ENCODE measurements around the gene WRNIP1.

WRNIP1 gene

GRCh38 chr6:2794171-2794730 is 29.1 kb downstream of the WRNIP1 start:
- Histone ChIP-seq H3K27me3 (no peaks in the 10 kb centered on the region), H3K4me3 (no peak overlapping the region), H3K4me1 (peaks cover 0 to 46% (median 29%) of the 10 kb centered on the region in 4 donors), H3K9me3 (no peaks in the 10 kb centered on the region), H3K27ac (peak overlapping the region in 1 of 2 donors; percentile 82), H3K36me3 (no peaks in the 10 kb centered on the region)
- DNase-seq, result no peak
- intact Hi-C loops (cut with DNase I; ENCODE audit: low total_unique reads), result loop anchor here (5.0 kb wide), 2 partner anchors 48 to 138 kb away; partner anchors contain the start of gene SERPINB1
- TF ChIP-seq CTCF (IDR thresholded peaks at IDR 0.05), result no peak

DNA sequence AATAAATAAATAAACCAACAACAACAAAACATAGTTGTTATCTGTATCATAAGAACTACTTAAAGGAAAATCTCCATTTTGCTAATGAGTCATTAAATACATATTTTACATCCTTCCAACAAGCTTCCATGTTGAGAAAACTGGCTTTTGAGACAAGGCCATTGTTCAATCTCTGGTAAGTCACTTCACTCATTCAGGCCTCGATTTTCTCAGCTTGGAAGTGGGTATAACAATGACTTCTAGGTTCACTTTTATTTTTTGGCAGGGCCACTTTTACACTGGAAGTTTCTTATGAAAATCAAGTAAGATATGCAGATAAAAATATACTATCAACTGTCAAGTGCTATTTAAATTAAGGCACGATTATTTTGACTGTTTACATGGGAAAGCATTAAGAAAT is 30.0 kb downstream of the WRNIP1 start:
- DNase-seq, result no peak
- H3K4me3 ChIP-seq, result no peak overlapping the region
- intact Hi-C loops (cut with DNase I; ENCODE audit: low total_unique reads), result no loop called here
- peaks cover 0 to 40% (median 25%) of the 10 kb centered on the region in 4 donors for H3K4me1 ChIP-seq
- H3K36me3 ChIP-seq, result no peaks in the 10 kb centered on the region
- TF ChIP-seq CTCF (IDR thresholded peaks at IDR 0.05), result no peak
- no peaks in the 10 kb centered on the region for H3K27me3 ChIP-seq
- no peaks in the 10 kb centered on the region for H3K9me3 ChIP-seq
- no peak overlapping the region for H3K27ac ChIP-seq

DNA sequence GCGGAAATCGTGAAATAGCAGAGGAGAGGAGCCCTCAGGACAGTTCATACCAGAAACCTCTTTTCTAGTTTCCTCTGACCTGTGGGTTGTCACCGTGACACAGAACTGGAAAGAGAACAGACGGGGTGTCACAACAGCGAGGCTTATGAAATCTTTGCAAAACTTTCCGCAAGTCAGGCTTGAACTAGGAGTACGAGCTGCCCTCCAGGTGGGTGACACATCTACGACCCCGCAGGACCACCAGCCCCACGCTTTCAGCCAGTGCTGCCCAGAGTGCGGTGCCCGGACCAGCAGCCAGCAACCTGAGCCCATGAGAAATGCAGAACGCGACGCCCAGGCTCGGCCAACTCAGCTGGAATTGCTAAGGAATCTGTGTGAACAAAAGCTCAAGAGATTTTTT is 30.8 kb downstream of the WRNIP1 start:
- Histone ChIP-seq H3K27me3 (no peaks in the 10 kb centered on the region), H3K27ac (no peak overlapping the region), H3K9me3 (no peaks in the 10 kb centered on the region), H3K4me3 (no peak overlapping the region), H3K36me3 (no peaks in the 10 kb centered on the region), H3K4me1 (peaks cover 0 to 32% (median 21%) of the 10 kb centered on the region in 4 donors)
- no peak for DNase-seq
- intact Hi-C loops (cut with DNase I; ENCODE audit: low total_unique reads), result no loop called here
- no peak for TF ChIP-seq CTCF (IDR thresholded peaks at IDR 0.05)

GRCh38 chr6:2796861-2797260 is 31.7 kb downstream of the WRNIP1 start:
- H3K27me3 ChIP-seq, result no peaks in the 10 kb centered on the region
- intact Hi-C loops (cut with DNase I; ENCODE audit: low total_unique reads), result no loop called here

GRCh38 chr6:2797564-2798031 is 32.4 kb downstream of the WRNIP1 start:
- no peak for DNase-seq
- intact Hi-C loops (cut with DNase I; ENCODE audit: low total_unique reads), result no loop called here
- H3K27ac ChIP-seq, result no peak overlapping the region

More at GRCh38 chr6:2796861-2797260, 31.7 kb downstream of the WRNIP1 start:
- Histone ChIP-seq H3K9me3 (no peaks in the 10 kb centered on the region), H3K4me1 (peaks cover 0 to 26% (median 15%) of the 10 kb centered on the region in 4 donors), H3K27ac (no peak overlapping the region), H3K36me3 (no peaks in the 10 kb centered on the region), H3K4me3 (no peak overlapping the region)
- no peak for DNase-seq
- no peak for TF ChIP-seq CTCF (IDR thresholded peaks at IDR 0.05)

More at GRCh38 chr6:2797564-2798031, 32.4 kb downstream of the WRNIP1 start:
- H3K9me3 ChIP-seq, result no peaks in the 10 kb centered on the region
- H3K36me3 ChIP-seq, result no peaks in the 10 kb centered on the region
- H3K4me1 ChIP-seq, result peaks cover 0 to 19% (median 10%) of the 10 kb centered on the region in 4 donors
- H3K4me3 ChIP-seq, result no peak overlapping the region
- TF ChIP-seq CTCF (IDR thresholded peaks at IDR 0.05), result no peak
- no peaks in the 10 kb centered on the region for H3K27me3 ChIP-seq

Measured in tibial artery (tissue), 4 donors.